Mesenteric fat pad (tissue), 1 donor: Measurements from ENCODE around the gene C19orf12. TPM values are rescaled to one million over a fixed set of nuclear protein-coding genes. Genes with fewer than 3 reads are reported as not detected.

Experiments used
- DNase-seq: peaks from one replicate; pipeline ENCODE4 v3.0.0-alpha.2; 2020; ENCODE audit warnings: low spot score
- long read RNA-seq: library from polyadenylated mRNA; unstranded; transcript quantifications from one replicate; pipeline ENCODE4 v2.0.0, GENCODE V29; 2020
- total RNA-seq: library from RNA; stranded (reverse); fragmentation: NEBNext Ultra II Directional; extraction: Animal tissue kit (Norgen Biotek cat#: 25700); gene quantifications from one replicate; pipeline ENCODE4 v1.2.1, GENCODE V29; 2021
- donor health status: DM: yes; HTN: yes; CAD: no.

Gene C19orf12
- total RNA-seq, result 148 TPM
- long read RNA-seq, full-length matches to known transcripts, result 366 of 466 reads
- long read RNA-seq, partial matches to known transcripts, result 68 of 466 reads
- long read RNA-seq, other reads (novel, unspliced or antisense), result 32 of 466 reads

- DNase-seq, result no peak
Observed at GRCh38 chr19:29714953-29715700, at the start of gene C19orf12. Gene C19orf12, minus strand, starts transcription at chr19:29715261. Its CDS starts 6,848 bp downstream, at chr19:29708413.

GRCh38 chr19:29764361-29764760 lies 49.3 kb upstream of the C19orf12 start:
- no peak for DNase-seq

GRCh38 chr19:29763196-29763595 lies 48.1 kb upstream of the C19orf12 start:
- DNase-seq, result no peak

- no peak for DNase-seq
Observed at GRCh38 chr19:29761575-29762232, 46.6 kb upstream of the C19orf12 start.

GRCh38 chr19:29760752-29761502 lies 45.9 kb upstream of the C19orf12 start:
- no peak for DNase-seq

- DNase-seq, result no peak
Observed at GRCh38 chr19:29759359-29759758, 44.3 kb upstream of the C19orf12 start.

- DNase-seq, result no peak
Observed at GRCh38 chr19:29758863-29759262, 43.8 kb upstream of the C19orf12 start.

GRCh38 chr19:29757551-29757950 lies 42.5 kb upstream of the C19orf12 start:
- no peak for DNase-seq

GRCh38 chr19:29753934-29754305 lies 38.9 kb upstream of the C19orf12 start:
- no peak for DNase-seq

GRCh38 chr19:29753190-29753933 lies 38.3 kb upstream of the C19orf12 start:
- DNase-seq, result no peak

- no peak for DNase-seq
Observed at GRCh38 chr19:29752450-29753025, 37.5 kb upstream of the C19orf12 start.

- DNase-seq, result no peak
Observed at GRCh38 chr19:29751932-29752331, 36.9 kb upstream of the C19orf12 start.

GRCh38 chr19:29750001-29750400 lies 34.9 kb upstream of the C19orf12 start:
- no peak for DNase-seq

GRCh38 chr19:29748996-29749849 lies 34.2 kb upstream of the C19orf12 start:
- DNase-seq, result no peak

- no peak for DNase-seq
Observed at GRCh38 chr19:29745253-29745652, 30.2 kb upstream of the C19orf12 start.

- no peak for DNase-seq
Observed at GRCh38 chr19:29743681-29744080, 28.6 kb upstream of the C19orf12 start.

GRCh38 chr19:29741776-29742175 lies 26.7 kb upstream of the C19orf12 start:
- no peak for DNase-seq

- DNase-seq, result no peak
Observed at GRCh38 chr19:29741226-29741625, 26.2 kb upstream of the C19orf12 start.

GRCh38 chr19:29737461-29738000 lies 22.5 kb upstream of the C19orf12 start:
- DNase-seq, result no peak

- DNase-seq, result no peak
Observed at GRCh38 chr19:29735829-29736228, 20.8 kb upstream of the C19orf12 start.
